Activated T-cell treated with anti-CD3 and anti-CD28 coated beads for 24 hours (primary cell): ENCODE data around the gene IPO4.

Source experiments
- DNase-seq: peaks from one replicate; pipeline ENCODE4 v3.0.0-alpha.2; 2020; ENCODE audit warnings: low read depth

Gene IPO4

DNA sequence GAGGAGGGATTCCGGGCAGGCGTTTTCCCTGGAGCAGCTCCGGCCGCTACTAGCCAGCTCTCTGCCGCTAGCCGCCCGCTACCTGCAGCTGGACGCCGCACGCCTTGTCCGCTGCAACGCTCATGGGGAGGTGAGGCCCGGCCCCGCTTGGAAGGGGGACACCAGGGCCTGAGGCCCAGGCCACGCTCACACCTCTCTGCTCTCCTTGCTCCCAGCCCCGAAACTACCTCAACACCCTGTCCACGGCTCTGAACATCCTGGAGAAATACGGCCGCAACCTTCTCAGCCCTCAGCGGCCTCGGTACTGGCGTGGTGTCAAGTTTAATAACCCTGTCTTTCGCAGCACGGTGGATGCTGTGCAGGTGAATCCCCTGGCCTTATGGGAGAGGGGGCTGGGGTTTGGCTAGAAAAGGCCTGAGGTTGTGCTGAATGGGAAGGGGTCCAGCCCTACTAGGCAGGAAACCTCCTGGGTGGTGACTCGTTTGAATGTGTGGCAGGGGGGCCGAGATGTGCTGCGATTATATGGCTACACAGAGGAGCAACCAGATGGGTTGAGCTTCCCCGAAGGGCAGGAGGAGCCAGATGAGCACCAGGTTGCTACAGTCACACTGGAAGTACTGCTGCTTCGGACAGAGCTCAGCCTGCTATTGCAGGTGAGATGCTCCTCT lies 40.7 kb downstream of the IPO4 start:
- no peak for DNase-seq

DNA sequence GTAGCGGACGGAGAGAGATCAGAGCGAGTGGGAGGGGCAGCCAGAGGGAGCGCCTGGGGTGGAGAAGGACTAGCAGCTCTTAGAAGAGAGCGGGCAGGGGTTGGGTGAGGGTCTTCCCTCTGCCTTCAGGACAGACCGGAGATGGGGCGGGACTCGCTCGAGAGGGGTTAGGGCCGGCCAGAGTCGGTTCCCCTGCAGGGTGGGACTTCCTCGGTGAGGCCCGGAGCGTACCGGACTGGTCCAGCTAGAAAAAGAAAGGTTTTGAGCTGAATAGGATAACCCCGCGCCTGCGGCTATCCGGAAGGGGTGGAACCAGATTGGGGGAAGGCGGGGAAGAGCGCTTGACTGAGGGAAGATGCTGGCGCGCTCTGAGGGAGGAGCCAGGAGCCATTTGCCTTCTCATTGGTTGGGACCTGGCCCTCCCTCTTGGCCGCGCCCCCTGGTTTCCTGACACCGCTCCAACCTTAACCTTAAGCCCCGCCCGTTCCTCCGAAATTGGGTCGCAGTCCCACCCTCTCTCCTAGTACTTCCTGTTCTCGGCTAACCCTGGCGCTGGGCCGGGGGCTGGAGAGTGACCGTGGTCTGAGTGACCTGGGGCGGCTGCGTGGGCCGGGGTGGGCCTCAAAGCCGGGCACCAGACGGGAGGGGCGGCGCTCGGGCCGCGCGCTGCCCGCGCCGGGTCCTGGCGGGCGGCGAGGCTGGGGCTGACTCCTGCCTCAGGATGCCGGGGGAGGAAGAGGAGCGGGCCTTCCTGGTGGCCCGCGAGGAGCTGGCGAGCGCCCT lies 41.4 kb downstream of the IPO4 start, which contains the start of gene RNF31:
RNF31 (plus strand) TSS at position 521 of the 783 bp plus-strand sequence; CDS start at position 722, 201 bp downstream.
- DNase-seq, result peak; percentile 96

DNA sequence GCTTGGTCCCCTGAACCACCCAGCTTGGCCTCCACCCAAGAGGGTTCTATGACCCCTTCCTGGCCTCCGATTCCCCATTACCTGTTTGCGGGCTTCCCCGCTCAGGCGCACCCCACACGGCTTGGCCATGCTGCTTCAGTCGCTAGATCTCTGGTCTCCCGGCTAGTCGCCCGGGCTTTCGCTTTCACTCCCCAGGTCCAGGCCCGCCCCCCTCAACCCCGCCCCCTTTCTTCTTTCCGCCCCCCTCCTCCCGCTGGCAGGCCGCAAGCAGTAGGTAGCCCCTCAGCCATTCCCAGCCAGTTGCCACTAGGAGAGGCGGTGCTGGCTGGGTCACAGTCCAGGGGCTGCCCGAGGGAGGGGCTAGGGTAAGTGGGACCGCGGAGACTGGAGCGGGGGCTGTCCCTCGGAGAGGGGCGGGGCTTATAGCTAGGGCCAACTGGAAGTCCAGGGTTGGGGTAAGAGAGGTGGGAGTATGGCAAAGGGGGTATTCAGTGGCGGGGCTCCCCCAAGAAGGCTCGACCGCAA lies 42.1 kb downstream of the IPO4 start, which contains the start of gene PSME2:
PSME2 (minus strand) TSS at position 158 of the 525 bp plus-strand sequence; CDS start at position 129, 29 bp downstream.
- DNase-seq, result peak; percentile 86

DNA sequence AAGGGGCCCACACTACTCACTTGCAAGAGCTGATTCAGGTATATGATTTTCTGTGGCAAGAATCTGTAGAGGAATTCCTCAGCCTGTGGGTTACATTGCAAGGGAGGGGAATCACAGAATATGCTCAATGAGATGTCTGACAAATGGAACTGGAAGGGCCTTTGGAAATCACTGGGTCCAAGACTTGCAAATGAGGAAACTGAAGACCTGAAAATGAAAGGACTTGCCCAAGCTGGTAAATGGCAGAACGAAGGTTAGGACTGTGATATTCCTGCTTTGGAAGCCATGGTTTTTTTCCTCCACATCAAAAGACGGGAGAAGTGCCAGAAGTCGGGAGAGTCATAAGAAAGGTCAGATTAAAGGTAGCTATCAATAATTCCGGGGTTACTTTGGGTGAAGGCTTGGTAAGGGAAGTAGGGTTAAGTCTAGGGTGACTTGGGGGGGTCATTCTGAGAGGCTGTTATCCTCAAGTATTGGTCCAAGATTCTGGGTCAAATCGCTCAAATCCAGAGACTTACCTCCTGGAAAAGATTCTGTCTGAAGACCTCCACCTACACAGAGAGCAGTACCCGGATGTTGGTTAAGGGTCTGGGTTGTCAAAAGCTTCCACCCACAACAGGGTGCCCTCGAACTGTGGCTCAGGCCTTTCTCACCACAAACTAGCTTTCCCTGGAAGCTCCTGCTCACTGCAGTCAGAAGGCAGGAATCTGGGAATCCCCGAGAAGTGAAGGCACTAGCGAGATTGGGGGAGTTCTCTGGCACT lies 42.7 kb downstream of the IPO4 start:
- DNase-seq, result no peak

DNA sequence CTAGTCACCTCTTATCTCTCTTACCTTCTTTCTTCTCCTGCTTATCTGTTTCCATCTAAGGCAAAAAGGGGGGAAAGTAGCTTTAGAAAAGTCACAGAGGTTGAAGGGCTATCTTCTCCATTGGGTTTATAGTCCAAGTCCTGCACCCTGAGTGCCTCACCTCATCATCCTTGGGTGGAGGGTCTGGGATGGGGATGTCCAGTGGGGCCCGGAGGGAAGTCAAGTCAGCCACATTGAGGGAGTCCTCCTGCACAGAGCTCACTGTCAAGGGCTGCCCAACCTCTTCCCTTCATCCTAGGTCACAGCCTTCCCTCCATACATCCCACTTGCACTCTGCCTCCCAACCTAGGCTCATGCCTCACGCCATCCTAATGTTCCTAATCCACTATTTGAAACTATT lies 43.4 kb downstream of the IPO4 start:
- no peak for DNase-seq

DNA sequence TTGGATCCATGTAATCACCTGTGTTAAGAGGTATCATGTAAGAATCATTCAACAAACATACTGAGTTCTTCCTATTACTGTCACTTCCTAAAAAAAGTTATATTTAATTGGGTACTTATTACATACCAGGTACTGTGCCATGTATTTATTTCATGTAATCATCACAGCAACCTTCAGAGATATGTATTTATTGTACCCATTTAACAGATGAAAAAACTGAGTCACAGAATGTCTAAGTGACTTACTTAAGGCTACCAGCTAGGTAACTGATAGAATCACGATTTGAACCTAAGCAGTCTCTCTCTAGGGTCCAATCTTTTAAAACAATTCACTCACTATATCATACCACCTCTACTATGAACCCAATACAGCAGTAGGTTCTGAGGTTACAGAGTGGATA lies 44.2 kb downstream of the IPO4 start:
- DNase-seq, result no peak

DNA sequence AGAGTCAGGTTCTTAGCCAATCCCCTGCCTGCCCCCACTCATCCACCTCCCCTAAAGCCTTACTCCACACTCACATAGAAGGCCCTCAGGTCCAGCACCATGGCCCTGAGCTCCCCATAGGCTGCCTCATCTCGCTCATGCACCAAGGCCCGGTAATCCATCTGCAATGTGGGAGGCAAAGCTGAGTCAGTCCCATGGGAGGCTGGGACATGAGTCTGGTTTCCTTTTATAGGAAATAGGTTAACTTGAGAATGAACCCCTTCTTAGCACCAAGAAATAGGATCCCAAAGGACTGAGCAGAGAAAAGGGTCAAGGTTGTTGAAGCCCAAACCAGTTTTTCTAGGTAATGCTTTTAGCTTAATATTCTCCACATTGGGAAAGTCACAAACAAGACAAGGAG lies 45.1 kb downstream of the IPO4 start:
- no peak for DNase-seq

DNA sequence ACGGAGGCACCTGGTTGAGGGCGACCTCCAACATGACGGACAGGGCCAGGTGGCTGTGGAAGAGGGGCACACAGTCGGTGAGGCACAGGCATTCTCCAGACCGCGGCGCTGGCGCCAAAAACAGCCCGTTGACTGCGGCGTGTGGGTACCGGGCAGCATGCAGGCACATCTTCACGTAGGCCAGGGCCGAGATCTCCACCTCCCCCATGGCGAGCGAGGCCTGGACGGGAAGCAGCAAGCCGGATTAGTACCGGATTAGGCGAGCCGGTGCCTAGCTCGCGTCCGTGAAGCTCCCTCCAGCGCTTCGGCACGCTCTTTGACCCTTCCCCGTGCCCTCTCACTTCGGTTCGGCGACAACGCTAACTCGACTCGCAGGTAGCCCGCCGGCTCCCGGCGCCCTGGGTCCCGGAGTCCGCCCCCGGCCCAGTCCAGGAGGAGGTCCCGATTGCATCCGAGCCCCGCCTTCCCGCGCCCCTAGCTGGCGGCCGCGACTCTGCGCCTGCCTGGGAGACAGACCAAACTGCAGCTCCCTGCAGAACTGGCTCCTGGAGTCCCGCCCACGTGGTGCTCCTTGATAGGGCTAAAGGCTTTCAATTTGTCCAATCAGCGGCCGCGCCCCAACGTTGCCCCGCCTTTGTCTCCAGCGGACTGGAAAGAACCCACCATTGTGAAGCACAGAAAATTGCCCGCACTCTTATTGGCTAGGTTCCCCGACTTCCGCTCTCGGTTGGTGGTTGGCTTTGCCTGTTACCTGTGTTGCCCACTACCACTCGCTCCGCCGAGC lies 47.3 kb downstream of the IPO4 start, which contains the start of gene EMC9:
EMC9 (minus strand) TSS at position 495 of the 784 bp plus-strand sequence; CDS start at position 208, 287 bp downstream.
- peak; percentile 100 for DNase-seq

DNA sequence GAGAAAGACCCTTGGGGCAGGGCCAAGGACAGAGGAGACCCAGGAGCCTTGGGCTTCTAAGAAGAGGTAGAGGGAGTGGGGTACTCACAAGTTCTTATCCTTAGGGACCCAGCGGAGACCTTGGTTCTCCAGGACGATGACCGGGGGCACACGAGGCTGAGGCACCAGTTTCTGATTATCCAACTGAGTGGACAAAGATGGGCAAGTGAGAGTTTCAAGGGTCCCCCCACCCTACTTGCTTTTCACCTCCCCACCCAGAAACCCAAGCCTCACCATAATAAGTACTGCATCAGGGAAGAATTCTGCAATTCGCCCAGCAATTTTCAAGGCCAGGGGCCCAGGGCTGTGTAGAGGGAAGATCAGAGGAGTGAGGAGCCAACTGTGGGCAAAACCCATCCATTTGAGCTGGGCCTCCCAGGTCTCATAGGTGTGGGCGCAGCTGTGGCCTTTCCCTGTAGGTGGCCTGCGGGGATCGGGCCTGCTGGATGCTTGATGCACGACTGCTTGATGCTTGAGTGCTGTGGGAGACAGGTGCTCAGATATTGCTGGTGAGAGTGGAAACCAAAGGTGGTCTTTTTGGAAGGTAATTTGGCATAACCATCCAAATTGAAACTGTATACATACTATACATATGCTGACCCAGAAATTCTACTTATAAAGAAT lies 49.2 kb downstream of the IPO4 start:
- no peak for DNase-seq

DNA sequence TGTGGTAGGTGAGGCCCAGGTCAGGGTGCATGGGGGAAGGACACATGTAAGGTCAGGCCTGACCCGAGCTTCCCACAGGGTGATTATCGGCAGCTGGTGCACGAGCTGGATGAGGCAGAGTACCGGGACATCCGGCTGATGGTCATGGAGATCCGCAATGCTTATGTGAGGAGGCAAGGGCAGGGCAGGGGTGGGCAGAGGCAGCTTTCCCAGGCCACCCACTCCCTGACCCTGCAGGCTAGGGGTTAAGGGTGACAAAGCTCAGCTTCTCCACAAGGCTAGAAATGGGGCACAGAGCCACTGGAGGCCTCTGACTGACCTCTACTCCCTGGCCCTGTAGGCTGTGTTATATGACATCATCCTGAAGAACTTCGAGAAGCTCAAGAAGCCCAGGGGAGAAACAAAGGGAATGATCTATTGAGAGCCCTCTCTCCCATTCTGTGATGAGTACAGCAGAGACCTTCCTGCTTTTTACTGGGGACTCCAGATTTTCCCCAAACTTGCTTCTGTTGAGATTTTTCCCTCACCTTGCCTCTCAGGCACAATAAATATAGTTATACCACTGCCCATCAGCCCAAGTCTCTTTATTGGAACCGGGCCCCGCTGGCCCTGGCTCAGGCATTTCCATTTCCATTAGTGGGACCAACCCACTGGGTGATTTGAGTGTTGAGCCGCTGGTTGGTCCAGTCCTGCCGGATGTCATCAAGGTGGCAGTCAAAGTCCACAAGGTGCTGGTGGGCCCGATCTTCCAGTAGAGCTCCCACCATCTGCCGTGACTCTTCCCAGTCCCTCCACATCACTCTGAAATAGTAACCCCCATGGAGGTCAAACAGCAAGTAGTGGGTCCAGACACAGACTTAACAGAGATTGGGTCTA lies 50.0 kb downstream of the IPO4 start:
- DNase-seq, result no peak

DNA sequence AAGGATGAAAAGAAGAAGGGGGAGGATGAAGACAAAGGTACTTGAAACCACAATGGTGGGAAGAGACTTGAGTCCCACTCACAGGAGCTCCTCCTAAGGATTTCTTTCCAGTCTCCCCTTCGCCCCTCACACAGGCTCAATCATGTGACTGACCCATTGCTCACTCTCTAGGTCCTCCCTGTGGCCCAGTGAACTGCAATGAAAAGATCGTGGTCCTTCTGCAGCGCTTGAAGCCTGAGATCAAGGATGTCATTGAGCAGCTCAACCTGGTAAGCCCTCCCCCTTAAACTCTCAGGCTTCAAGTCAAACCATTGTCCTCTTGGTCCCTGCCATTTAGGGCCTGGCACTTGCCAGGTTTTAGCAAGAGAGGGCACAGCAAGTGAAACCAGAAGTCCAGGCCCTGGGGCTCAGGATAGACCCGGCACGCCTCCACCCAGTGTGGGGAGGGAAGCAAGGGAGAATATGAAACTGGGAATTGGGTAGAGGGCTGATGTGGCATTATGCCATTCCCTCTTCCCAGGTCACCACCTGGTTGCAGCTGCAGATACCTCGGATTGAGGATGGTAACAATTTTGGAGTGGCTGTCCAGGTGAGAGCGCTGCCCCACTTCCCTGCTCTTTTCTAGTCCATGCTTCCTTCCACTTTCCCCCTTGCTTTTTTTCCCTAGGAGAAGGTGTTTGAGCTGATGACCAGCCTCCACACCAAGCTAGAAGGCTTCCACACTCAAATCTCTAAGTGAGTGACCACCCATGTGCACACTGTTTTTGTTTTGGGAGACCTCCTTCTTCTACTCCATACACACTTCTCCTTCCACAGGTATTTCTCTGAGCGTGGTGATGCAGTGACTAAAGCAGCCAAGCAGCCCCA lies 50.9 kb downstream of the IPO4 start:
- DNase-seq, result no peak

DNA sequence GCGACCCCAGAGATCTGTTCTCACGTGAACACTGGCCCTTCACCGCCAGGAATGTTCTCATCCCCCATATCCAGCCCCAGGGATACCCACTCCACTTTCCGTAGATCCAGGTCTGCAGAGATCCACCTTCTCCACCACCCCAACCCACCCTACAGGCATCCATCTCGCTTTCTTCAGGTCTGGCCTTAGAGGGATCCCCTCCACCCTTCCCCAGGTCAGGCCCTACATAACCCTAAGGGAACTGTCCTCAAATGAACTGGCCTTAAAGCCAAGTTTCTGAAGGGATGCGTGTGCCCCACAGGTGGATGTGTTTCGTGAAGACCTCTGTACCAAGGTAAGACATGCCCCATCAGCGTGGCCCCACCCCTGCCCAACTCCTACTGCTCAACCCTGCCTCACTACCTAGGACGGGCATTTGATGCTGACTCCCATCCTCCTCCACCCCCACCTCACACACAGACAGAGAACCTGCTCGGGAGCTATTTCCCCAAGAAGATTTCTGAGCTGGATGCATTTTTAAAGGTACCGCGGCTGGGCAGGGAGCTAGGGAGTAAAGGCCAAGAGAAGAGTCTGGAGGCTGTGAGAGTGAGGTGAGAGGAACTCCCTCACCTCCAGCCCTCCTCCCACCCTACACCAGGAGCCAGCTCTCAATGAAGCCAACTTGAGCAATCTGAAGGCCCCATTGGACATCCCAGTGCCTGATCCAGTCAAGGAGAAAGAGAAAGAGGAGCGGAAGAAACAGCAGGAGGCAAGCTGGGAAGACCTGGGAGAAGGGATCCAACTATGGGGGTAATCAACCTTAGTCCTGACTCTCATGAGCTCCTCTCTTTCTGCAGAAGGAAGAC lies 51.7 kb downstream of the IPO4 start:
- no peak for DNase-seq

DNA sequence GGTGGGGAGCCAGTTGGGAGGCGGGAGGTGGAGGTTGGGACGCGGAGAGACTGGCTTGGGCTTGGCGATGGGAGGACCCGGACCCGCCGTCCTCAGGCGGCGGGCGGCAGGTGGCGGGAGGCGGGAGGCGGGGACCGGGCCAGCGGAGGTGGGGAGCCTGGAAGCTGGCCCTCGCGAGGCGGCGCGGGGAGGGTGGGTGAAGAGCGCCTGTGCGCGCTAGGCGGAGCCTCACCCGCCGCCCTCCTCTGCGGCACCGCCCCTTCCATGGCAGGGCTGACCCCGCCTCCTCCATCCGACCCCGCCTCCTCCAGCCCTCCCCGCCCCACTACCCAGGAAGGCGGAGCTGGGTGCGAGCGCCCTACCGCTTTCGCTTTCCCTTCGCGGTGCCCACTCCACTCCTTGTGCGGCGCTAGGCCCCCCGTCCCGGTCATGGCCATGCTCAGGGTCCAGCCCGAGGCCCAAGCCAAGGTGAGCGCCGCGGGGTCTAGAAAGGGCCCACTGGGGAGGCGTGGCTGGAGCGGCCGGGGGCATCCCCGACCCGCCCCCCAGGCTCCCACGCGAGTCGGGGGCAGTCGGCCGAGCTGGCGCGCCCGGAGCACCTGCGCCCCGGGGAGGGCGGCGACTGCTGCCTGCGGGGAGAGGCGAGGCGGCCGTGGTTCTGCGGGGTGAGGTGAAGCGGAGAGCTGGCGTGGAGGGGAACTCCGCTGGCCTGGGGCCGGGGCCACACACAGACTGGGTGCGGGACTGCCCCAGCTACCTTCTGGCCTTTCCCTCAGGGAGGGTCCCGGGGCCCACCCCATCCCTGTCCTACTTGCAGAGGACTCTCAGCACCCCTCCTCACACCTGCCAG lies 52.6 kb downstream of the IPO4 start, which contains the start of gene PSME1:
PSME1 (plus strand) TSS at position 361 of the 850 bp plus-strand sequence; CDS start at position 430, 69 bp downstream.
- peak; percentile 93 for DNase-seq

DNA sequence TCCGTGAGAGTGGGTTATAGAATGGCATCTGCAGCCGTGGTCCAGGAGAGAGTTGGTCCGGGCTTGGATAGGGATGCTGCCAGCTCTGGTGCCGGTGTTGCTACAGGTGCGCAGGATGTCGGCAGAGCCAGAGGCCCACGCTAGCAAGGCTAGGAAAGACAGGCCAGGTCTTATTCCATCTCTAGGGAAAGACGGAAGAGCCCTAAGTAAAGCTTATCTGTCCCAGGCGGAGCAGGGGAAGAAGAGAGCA lies 53.1 kb downstream of the IPO4 start:
- no peak for DNase-seq

DNA sequence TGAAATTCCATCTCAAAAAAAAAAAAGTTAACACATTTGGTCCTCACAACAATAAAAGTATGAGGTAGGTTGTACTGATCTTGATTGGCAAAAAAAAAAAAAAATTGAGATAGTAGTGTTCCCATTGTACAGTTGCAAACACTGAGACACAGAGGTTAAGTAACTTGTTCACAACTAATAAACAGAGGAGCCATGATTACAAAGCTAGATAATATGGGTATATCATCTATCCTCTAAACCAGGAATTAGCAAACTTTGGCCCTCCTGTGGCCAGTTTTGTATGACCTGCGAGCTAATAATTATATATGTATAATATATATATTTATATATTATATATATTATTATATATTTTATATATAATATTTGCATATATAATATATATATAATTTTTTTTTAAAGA lies 54.9 kb downstream of the IPO4 start:
- DNase-seq, result no peak

DNA sequence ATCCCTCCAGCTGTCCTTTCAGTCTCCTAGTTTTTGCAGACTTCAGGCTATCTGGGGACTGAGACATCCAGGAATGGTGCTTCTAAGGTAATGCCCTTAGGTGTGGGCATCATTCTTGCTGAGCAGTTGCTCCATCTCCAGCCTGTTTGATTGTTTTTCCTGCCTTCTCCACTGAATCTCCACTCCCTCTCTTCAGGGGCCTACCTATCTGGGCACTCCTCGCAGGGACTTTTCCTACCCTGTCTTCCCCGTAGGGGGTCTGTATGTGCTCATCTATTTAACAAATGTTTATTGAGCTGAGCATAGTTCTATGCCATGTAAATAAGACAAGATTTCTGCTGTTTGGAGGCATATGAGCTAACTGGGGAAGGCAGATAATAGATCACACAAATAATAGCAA lies 55.6 kb downstream of the IPO4 start:
- no peak for DNase-seq

DNA sequence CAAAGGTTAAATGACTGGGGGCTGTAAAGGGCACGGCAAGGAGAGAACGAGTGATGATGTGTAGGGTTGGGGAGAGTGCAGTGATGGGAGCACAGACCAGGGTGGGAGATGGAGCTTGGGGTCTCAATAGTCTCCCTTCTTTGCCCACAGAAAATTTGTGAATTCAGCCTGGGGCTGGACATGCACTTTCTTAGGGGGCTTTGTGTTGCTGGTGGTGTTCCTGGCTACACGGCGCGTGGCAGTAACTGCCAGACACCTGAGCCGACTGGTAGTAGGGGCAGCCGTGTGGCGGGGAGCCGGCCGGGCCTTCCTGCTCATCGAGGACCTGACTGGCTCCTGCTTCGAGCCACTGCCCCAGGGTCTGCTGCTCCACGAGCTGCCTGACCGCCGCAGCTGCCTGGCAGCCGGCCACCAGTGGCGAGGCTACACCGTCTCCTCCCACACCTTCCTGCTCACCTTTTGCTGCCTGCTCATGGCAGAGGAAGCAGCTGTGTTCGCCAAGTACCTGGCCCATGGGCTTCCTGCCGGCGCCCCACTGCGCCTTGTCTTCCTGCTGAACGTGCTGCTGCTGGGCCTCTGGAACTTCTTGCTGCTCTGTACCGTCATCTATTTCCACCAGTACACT lies 56.4 kb downstream of the IPO4 start:
- no peak for DNase-seq
